ENCODE results near the gene MUL1.

- TF ChIP-seq EZH2phosphoT487 (conservative IDR thresholded peaks at IDR 0.05; ENCODE audit: low read length), result no peak
- TF ChIP-seq CTCF (IDR thresholded peaks at IDR 0.05; ENCODE audit: insufficient read depth, low read length, poor library complexity, severe bottlenecking), result no peak
These were observed 11.7 kb downstream of the MUL1 start for GRCh38 chr1:20496241-20496661.
